GM23338 (cell line): ENCODE results near the gene ITSN2. TPM values are rescaled to one million over a fixed set of nuclear protein-coding genes. Genes with fewer than 3 reads are reported as not detected.

Experiments
- ATAC-seq: fragments of 200-7000 bp; cut with Tn5 transposase; 3 replicates; pipeline ENCODE4 v1.9.1; 2020
- DNase-seq: peaks from one replicate; pipeline ENCODE4 v3.0.0-alpha.2; 2015; ENCODE audit warnings: low spot score
- H2AFZ ChIP-seq: fragments of 200-600 bp; sonication (generic); 2 replicates; pipeline ENCODE4 v1.8.0; 2016; ENCODE audit warnings: antibody characterized with exemption, mild to moderate bottlenecking, moderate library complexity
- H3F3A ChIP-seq: fragments of 200-600 bp; sonication (generic); replicated peaks from 2 replicates; pipeline ENCODE4 v1.8.0; 2017; ENCODE audit warnings: antibody characterized with exemption, mixed run types, low read depth
- H3K27ac ChIP-seq: fragments of 200-600 bp; sonication (generic); 2 replicates; pipeline ENCODE4 v1.6.1; 2016; ENCODE audit warnings: low read depth
- H3K27me3 ChIP-seq: fragments of 200-600 bp; sonication (generic); 2 replicates; pipeline ENCODE4 v1.8.0; 2016; ENCODE audit warnings: mild to moderate bottlenecking, mixed run types, moderate library complexity; ENCODE audit not compliant: insufficient read depth
- H3K36me3 ChIP-seq: fragments of 200-600 bp; sonication (generic); 2 replicates; pipeline ENCODE4 v1.8.0; 2016; ENCODE audit warnings: mild to moderate bottlenecking; ENCODE audit not compliant: insufficient read depth
- H3K4me1 ChIP-seq: fragments of 200-600 bp; sonication (generic); 2 replicates; pipeline ENCODE4 v1.8.0; 2016; ENCODE audit warnings: mild to moderate bottlenecking, moderate library complexity; ENCODE audit not compliant: insufficient read depth
- H3K4me2 ChIP-seq: fragments of 200-600 bp; sonication (generic); 2 replicates; pipeline ENCODE4 v1.7.1; 2017; ENCODE audit warnings: mixed run types
- H3K4me3 ChIP-seq: fragments of 200-600 bp; sonication (generic); 2 replicates; pipeline ENCODE4 v1.6.1; 2016; ENCODE audit warnings: mixed run types
- H3K79me2 ChIP-seq: fragments of 200-600 bp; sonication (generic); replicated peaks from 2 replicates; pipeline ENCODE4 v1.8.0; 2017; ENCODE audit warnings: mild to moderate bottlenecking; ENCODE audit not compliant: insufficient read depth
- H3K9me2 ChIP-seq: fragments of 200-600 bp; sonication (generic); 2 replicates; pipeline ENCODE4 v1.8.0; 2017; ENCODE audit not compliant: insufficient read depth
- H4K20me1 ChIP-seq: fragments of 200-600 bp; sonication (generic); replicated peaks from 2 replicates; pipeline ENCODE4 v1.8.0; 2017; ENCODE audit warnings: mild to moderate bottlenecking; ENCODE audit not compliant: insufficient read depth
- H3K27ac Mint-ChIP-seq: 2 replicates; pipeline ENCODE4 v1.8.0; 2020; ENCODE audit warnings: inconsistent platforms, mild to moderate bottlenecking, moderate library complexity, mixed read lengths
- H3K27me3 Mint-ChIP-seq: 3 replicates; pipeline ENCODE4 v1.8.0; 2022; ENCODE audit warnings: low read depth, mild to moderate bottlenecking, moderate library complexity, mixed read lengths, inconsistent platforms; ENCODE audit not compliant: insufficient read depth, poor library complexity
- H3K36me3 Mint-ChIP-seq: 3 replicates; pipeline ENCODE4 v1.8.0; 2021; ENCODE audit warnings: low read depth, mild to moderate bottlenecking, inconsistent platforms, moderate library complexity, mixed read lengths
- H3K4me1 Mint-ChIP-seq: 3 replicates; pipeline ENCODE4 v1.8.0; 2020; ENCODE audit warnings: mild to moderate bottlenecking, inconsistent platforms, mixed read lengths
- H3K4me3 Mint-ChIP-seq: 3 replicates; pipeline ENCODE4 v1.8.0; 2021; ENCODE audit warnings: moderate library complexity, mild to moderate bottlenecking, inconsistent platforms, mixed read lengths
- H3K9me3 Mint-ChIP-seq: 3 replicates; pipeline ENCODE4 v1.8.0; 2020; ENCODE audit warnings: moderate library complexity, mild to moderate bottlenecking, inconsistent platforms, mixed read lengths
- CREB1 ChIP-seq: fragments of 250-450 bp; sonication (Bioruptor Pico); IDR thresholded peaks from 2 replicates; pipeline ENCODE4 v1.5.0; 2020; ENCODE audit warnings: low read depth, mild to moderate bottlenecking, moderate library complexity
- ETS1 ChIP-seq: IDR thresholded peaks from 2 replicates; pipeline ENCODE4 v1.6.1; 2016; ENCODE audit warnings: antibody characterized with exemption
- POLR2AphosphoS5 ChIP-seq: IDR thresholded peaks from 2 replicates; pipeline ENCODE4 v1.6.1; 2016; ENCODE audit warnings: antibody characterized with exemption, low read depth
- STAT1 ChIP-seq: IDR thresholded peaks from one replicate; pipeline ENCODE4 v1.6.1; 2016; ENCODE audit warnings: antibody characterized with exemption; ENCODE audit not compliant: unreplicated experiment
- ZNF114 ChIP-seq: fragments of 250-450 bp; sonication (Bioruptor Pico); IDR thresholded peaks from 2 replicates; pipeline ENCODE4 v1.5.0; 2020; ENCODE audit warnings: mild to moderate bottlenecking, moderate library complexity
- ZNF331 ChIP-seq: fragments of 250-450 bp; sonication (Bioruptor Pico); IDR thresholded peaks from 2 replicates; pipeline ENCODE4 v1.5.0; 2020; ENCODE audit warnings: low read depth, mild to moderate bottlenecking, moderate library complexity
- ZNF462 ChIP-seq: fragments of 250-450 bp; sonication (Bioruptor Pico); IDR thresholded peaks from 2 replicates; pipeline ENCODE4 v1.5.0; 2020; ENCODE audit warnings: mild to moderate bottlenecking, moderate library complexity
- polyA plus RNA-seq: library from polyadenylated mRNA; unstranded; fragments of >200 nt; fragmentation: Nextera tagmentation; extraction: Ambion mirVana; gene quantifications from 2 replicates; pipeline ENCODE4 v1.2.1, GENCODE V29; 2016
- total RNA-seq: library from RNA; depleted of rRNA; stranded (reverse); fragments of >200 nt; shearing (Covaris generic); gene quantifications from 2 replicates; pipeline ENCODE4 v1.2.3, GENCODE V29; 2014

ITSN2 gene
- total and polyA plus RNA-seq, 2 experiments from 2014 or later, result 17.1 to 17.8 TPM

- TF ChIP-seq ZNF462 (CRISPR knock-in tag), result no peak
- no peak for TF ChIP-seq STAT1
- no peak for TF ChIP-seq CREB1 (CRISPR knock-in tag)
- no peak for TF ChIP-seq ZNF114 (CRISPR knock-in tag)
- TF ChIP-seq POLR2AphosphoS5, result no peak
Observed at GRCh38 chr2:24241528-24241927, 118.8 kb downstream of the ITSN2 start (continued).

- Mint-ChIP-seq H3K36me3 (no peaks in the 10 kb centered on the region), H3K4me1 (peaks cover 3% of the 10 kb centered on the region; the same call in 2 of the 3 replicates), H3K27me3 (no peaks in the 10 kb centered on the region), H3K27ac (no peak overlapping the region), H3K9me3 (no peaks in the 10 kb centered on the region), H3K4me3 (no peak overlapping the region)
- ATAC-seq, result no peak
- no peak overlapping the region for H3K4me2 ChIP-seq
- no peaks in the 10 kb centered on the region for H3K36me3 ChIP-seq
- no peaks in the 10 kb centered on the region for H3K79me2 ChIP-seq
- no peaks in the 10 kb centered on the region for H3F3A ChIP-seq
- no peaks in the 10 kb centered on the region for H3K9me2 ChIP-seq
- H2AFZ ChIP-seq, result no peak overlapping the region
- no peaks in the 10 kb centered on the region for H4K20me1 ChIP-seq
- no peaks in the 10 kb centered on the region for H3K27me3 ChIP-seq
- H3K4me3 ChIP-seq, result no peak overlapping the region
- peaks cover 5% of the 10 kb centered on the region; the same call in 1 of the 2 replicates for H3K4me1 ChIP-seq
- DNase-seq, result no peak
- H3K27ac ChIP-seq, result no peak overlapping the region
- TF ChIP-seq STAT1 (no peak), ZNF462 (CRISPR knock-in tag) (no peak), POLR2AphosphoS5 (no peak), ETS1 (no peak), ZNF331 (CRISPR knock-in tag) (no peak)
Observed at GRCh38 chr2:24239553-24239952, 120.8 kb downstream of the ITSN2 start.
